H1 (cell line): ENCODE measurements around the gene BRIP1. TPM values are rescaled to one million over a fixed set of nuclear protein-coding genes. Genes with fewer than 3 reads are reported as not detected.
A peak's percentile ranks its signal among the peaks of the same experiment; 100 is the strongest.

Source experiments
- CTCF ChIA-PET: fragments of 300-600 bp; sonication (Branson Sonifier 250); formaldehyde crosslinking; loops from one replicate; lab custom pipeline; 2021; ENCODE audit not compliant: partially characterized antibody; lab: Charles Lee
- POLR2A ChIA-PET: fragments of 300-600 bp; sonication (Branson Sonifier 250); formaldehyde crosslinking; loops from one replicate; lab custom pipeline; 2021; ENCODE audit warnings: inconsistent platforms; ENCODE audit not compliant: partially characterized antibody; lab: Charles Lee
- DNase-seq, 2 experiments: peaks; one replicate each; pipeline versions ENCODE4 v3.0.0 to v3.0.0-alpha.2; 2010 to 2022; ENCODE audit warnings: low spot score in 2 of 2, low read depth in 1 of 2, mixed read lengths in 1 of 2
- FAIRE-seq: peaks from 2 replicates; lab custom pipeline; 2011; peaks lifted over from hg19 to GRCh38; lab: Jason Lieb, UNC
- H2AFZ ChIP-seq: 2 replicates; pipeline ENCODE4 v1.8.1; 2012; ENCODE audit warnings: low read length, inconsistent platforms
- H2AK5ac ChIP-seq: 2 replicates; pipeline ENCODE4 v1.6.1; 2013; ENCODE audit warnings: low read depth, low read length
- H2BK120ac ChIP-seq: replicated peaks from 2 replicates; pipeline ENCODE3; 2013; ENCODE audit warnings: low read depth, low read length, inconsistent platforms
- H2BK12ac ChIP-seq: 2 replicates; pipeline ENCODE4 v1.6.1; 2013; ENCODE audit warnings: low read depth, low read length
- H2BK15ac ChIP-seq: 2 replicates; pipeline ENCODE4 v1.6.1; 2013; ENCODE audit warnings: low read length
- H2BK20ac ChIP-seq: 2 replicates; pipeline ENCODE4 v1.6.1; 2013; ENCODE audit warnings: low read length
- H2BK5ac ChIP-seq: 2 replicates; pipeline ENCODE4 v1.6.1; 2013; ENCODE audit warnings: low read depth, low read length
- H3K14ac ChIP-seq: 2 replicates; pipeline ENCODE4 v1.6.1; 2013; ENCODE audit warnings: inconsistent platforms; ENCODE audit not compliant: insufficient read length
- H3K18ac ChIP-seq: 2 replicates; pipeline ENCODE4 v1.6.1; 2013; ENCODE audit warnings: low read length; ENCODE audit errors: extremely low read depth
- H3K23ac ChIP-seq: 2 replicates; pipeline ENCODE4 v1.6.1; 2013; ENCODE audit warnings: inconsistent platforms; ENCODE audit not compliant: insufficient read length
- H3K23me2 ChIP-seq: 2 replicates; pipeline ENCODE4 v1.6.1; 2013; ENCODE audit warnings: low read depth, low read length
- H3K27ac ChIP-seq: 2 replicates; pipeline ENCODE4 v1.6.1; 2011; ENCODE audit warnings: low read depth, low read length, inconsistent platforms
- H3K27me3 ChIP-seq, 4 experiments: replicated peaks in 1 of 4; 1 replicate in 1 of 4; 2 replicates in 3 of 4; pipeline versions ENCODE4 v1.6.1 to v1.8.1; 2011 to 2013; ENCODE audit warnings: low read length in 3 of 4, mild to moderate bottlenecking in 3 of 4, inconsistent platforms in 2 of 4, mixed read lengths in 2 of 4, moderate library complexity in 1 of 4; ENCODE audit not compliant: control insufficient read depth in 3 of 4, insufficient read depth in 3 of 4; ENCODE audit errors: extremely low read depth in 1 of 4
- H3K36me3 ChIP-seq, 4 experiments: 2 replicates each; pipeline versions ENCODE4 v1.6.1 to v1.8.1; 2011 to 2013; ENCODE audit warnings: mild to moderate bottlenecking in 4 of 4, low read length in 3 of 4, moderate library complexity in 2 of 4, control low read depth in 1 of 4, inconsistent platforms in 1 of 4; ENCODE audit not compliant: insufficient read depth in 4 of 4, control insufficient read depth in 2 of 4
- H3K4ac ChIP-seq: replicated peaks from 2 replicates; pipeline ENCODE3; 2013; ENCODE audit warnings: low read length, low read depth, mixed read lengths, inconsistent platforms; ENCODE audit not compliant: insufficient read length
- H3K4me1 ChIP-seq, 4 experiments: replicated peaks in 1 of 4; 1 replicate in 1 of 4; 2 replicates in 3 of 4; pipeline versions ENCODE4 v1.6.1 to v1.8.1; 2011 to 2013; ENCODE audit warnings: low read length in 3 of 4, inconsistent platforms in 2 of 4, mixed read lengths in 1 of 4; ENCODE audit not compliant: insufficient read depth in 4 of 4, control insufficient read depth in 3 of 4
- H3K4me2 ChIP-seq, 2 experiments: 2 replicates each; pipeline versions ENCODE4 v1.6.1 to v1.8.1; 2011 to 2013; ENCODE audit warnings: low read depth in 2 of 2, low read length in 2 of 2, control low read depth in 1 of 2, inconsistent platforms in 1 of 2, mild to moderate bottlenecking in 1 of 2; ENCODE audit not compliant: insufficient read depth in 1 of 2
- H3K4me3 ChIP-seq, 4 experiments: fragments of 200-600, 300-600 bp in 1 of 4; sonication (generic), shearing (Covaris generic), sonication (Bioruptor Twin) in 1 of 4; 2 replicates each; pipeline versions ENCODE4 v1.5.1 to v1.8.1; 2011 to 2016; ENCODE audit warnings: low read length in 4 of 4, low read depth in 3 of 4, control low read depth in 2 of 4, inconsistent platforms in 2 of 4, mild to moderate bottlenecking in 2 of 4, mixed read lengths in 1 of 4, moderate library complexity in 1 of 4; ENCODE audit not compliant: insufficient read depth in 2 of 4; ENCODE audit errors: extremely low read depth in 1 of 4
- H3K56ac ChIP-seq: replicated peaks from 2 replicates; pipeline ENCODE3; 2013; ENCODE audit warnings: low read depth, mild to moderate bottlenecking, mixed read lengths, low read length, inconsistent platforms; ENCODE audit not compliant: insufficient read length
- H3K79me1 ChIP-seq: 2 replicates; pipeline ENCODE4 v1.6.1; 2013; ENCODE audit warnings: low read depth, low read length, control low read depth
- H3K79me2 ChIP-seq, 2 experiments: 2 replicates each; pipeline versions ENCODE4 v1.6.1 to v1.8.1; 2012 to 2013; ENCODE audit warnings: low read length in 2 of 2, mild to moderate bottlenecking in 2 of 2, inconsistent platforms in 1 of 2; ENCODE audit not compliant: insufficient read depth in 2 of 2, control insufficient read depth in 1 of 2
- H3K9ac ChIP-seq, 4 experiments: replicated peaks in 1 of 4; 1 replicate in 1 of 4; 2 replicates in 3 of 4; pipeline versions ENCODE4 v1.6.1 to v1.8.1; 2011 to 2013; ENCODE audit warnings: low read depth in 3 of 4, low read length in 3 of 4, control low read depth in 2 of 4, mild to moderate bottlenecking in 2 of 4, moderate library complexity in 2 of 4, inconsistent platforms in 1 of 4; ENCODE audit errors: extremely low read depth in 1 of 4
- H3K9me3 ChIP-seq, 2 experiments: 2 replicates each; pipeline versions ENCODE4 v1.6.1 to v1.8.1; 2012 to 2013; ENCODE audit warnings: mild to moderate bottlenecking in 2 of 2, moderate library complexity in 2 of 2, control low read depth in 1 of 2, inconsistent platforms in 1 of 2, low read depth in 1 of 2, low read length in 1 of 2, mixed read lengths in 1 of 2; ENCODE audit not compliant: insufficient read depth in 2 of 2
- H4K20me1 ChIP-seq, 2 experiments: replicated peaks in 1 of 2; 2 replicates each; pipeline versions ENCODE3 to v1.8.1; 2011 to 2013; ENCODE audit warnings: inconsistent platforms in 2 of 2, low read length in 2 of 2, mild to moderate bottlenecking in 1 of 2; ENCODE audit not compliant: insufficient read depth in 2 of 2, control insufficient read depth in 1 of 2
- H4K5ac ChIP-seq: 2 replicates; pipeline ENCODE4 v1.6.1; 2013; ENCODE audit warnings: low read length, low read depth, mixed read lengths, inconsistent platforms; ENCODE audit not compliant: insufficient read length
- H4K8ac ChIP-seq: 2 replicates; pipeline ENCODE4 v1.8.0; 2013; ENCODE audit warnings: mild to moderate bottlenecking, moderate library complexity, low read length, inconsistent platforms; ENCODE audit not compliant: insufficient read depth; ENCODE audit errors: extremely low read depth
- H4K91ac ChIP-seq: replicated peaks from 2 replicates; pipeline ENCODE3; 2013; ENCODE audit warnings: low read length, mixed read lengths, inconsistent platforms; ENCODE audit not compliant: insufficient read length
- BCL11A ChIP-seq, 2 experiments: IDR thresholded peaks; one replicate each; pipeline ENCODE4 v1.6.1; 2011; ENCODE audit warnings: low read depth in 2 of 2, low read length in 2 of 2, mild to moderate bottlenecking in 2 of 2
- BRCA1 ChIP-seq: IDR thresholded peaks from 2 replicates; pipeline ENCODE4 v1.6.1; 2012; ENCODE audit warnings: low read depth, low read length, improper control_type of control experiment
- CHD2 ChIP-seq: IDR thresholded peaks from 2 replicates; pipeline ENCODE4 v1.6.1; 2012; ENCODE audit warnings: low read length, improper control_type of control experiment
- EP300 ChIP-seq, 2 experiments: IDR thresholded peaks; 1 replicate in 1 of 2; 2 replicates in 1 of 2; pipeline ENCODE4 v1.6.1; 2011 to 2012; ENCODE audit warnings: low read depth in 2 of 2, low read length in 2 of 2, mild to moderate bottlenecking in 2 of 2, borderline replicate concordance in 1 of 2, inconsistent platforms in 1 of 2, moderate library complexity in 1 of 2
- GTF2F1 ChIP-seq: IDR thresholded peaks from 2 replicates; pipeline ENCODE4 v1.6.1; 2012; ENCODE audit warnings: low read depth, low read length, improper control_type of control experiment, borderline replicate concordance
- RFX5 ChIP-seq: IDR thresholded peaks from 2 replicates; pipeline ENCODE4 v1.6.1; 2011; ENCODE audit warnings: low read depth, low read length, improper control_type of control experiment, borderline replicate concordance
- RXRA ChIP-seq: IDR thresholded peaks from 2 replicates; pipeline ENCODE4 v1.6.1; 2011; ENCODE audit warnings: low read depth, mild to moderate bottlenecking, low read length, moderate library complexity; ENCODE audit not compliant: insufficient read depth
- SAP30 ChIP-seq: fragments of 300-600 bp; sonication (generic); IDR thresholded peaks from 2 replicates; pipeline ENCODE4 v1.7.1; 2012; ENCODE audit warnings: low read length, moderate library complexity, mild to moderate bottlenecking, inconsistent platforms; ENCODE audit not compliant: insufficient read depth, insufficient replicate concordance
- SIRT6 ChIP-seq: IDR thresholded peaks from one replicate; pipeline ENCODE4 v1.7.1; 2012; ENCODE audit warnings: low read length, inconsistent platforms
- SP2 ChIP-seq: IDR thresholded peaks from 2 replicates; pipeline ENCODE4 v1.6.1; 2012; ENCODE audit warnings: mild to moderate bottlenecking, low read length, inconsistent platforms
- SRF ChIP-seq: IDR thresholded peaks from 2 replicates; pipeline ENCODE4 v1.6.1; 2011; ENCODE audit warnings: mild to moderate bottlenecking, low read depth, low read length, moderate library complexity
- TCF12 ChIP-seq: IDR thresholded peaks from 2 replicates; pipeline ENCODE4 v1.6.1; 2011; ENCODE audit warnings: low read depth, mild to moderate bottlenecking, low read length
- WGBS, 2 experiments: shearing (Covaris generic) in 1 of 2; methylation state at CpG; one replicate each; pipeline versions ENCODE4 v1.1.6 to v1.1.7; 2013 to 2015; ENCODE audit warnings: low lambda C conversion rate in 2 of 2, mixed read lengths in 2 of 2, inconsistent platforms in 1 of 2, low coverage in 1 of 2, missing lambda C conversion rate in 1 of 2; ENCODE audit not compliant: insufficient replicate concordance in 2 of 2, insufficient coverage in 1 of 2, insufficient read length in 1 of 2; ENCODE audit errors: extremely low coverage in 1 of 2, missing lambda C conversion rate in 1 of 2; 5-methylcytosine and 5-hydroxymethylcytosine counted together
- polyA plus RNA-seq, 7 experiments: library from polyadenylated mRNA; depleted of rRNA in 3 of 7; stranded (reverse) in 5 of 7; unstranded in 2 of 7; fragments of >200 nt in 5 of 7; fragments of 200-250 nt in 2 of 7; gene quantifications; 1 replicate in 5 of 7; 2 replicates in 1 of 7; 4 replicates in 1 of 7; pipeline versions ENCODE4 v1.2.1 to v1.2.3, GENCODE V29; 2011 to 2013; ENCODE audit warnings: missing spikeins in 2 of 7, mixed read lengths in 2 of 7
- total RNA-seq: library from RNA; stranded (reverse); fragmentation: NEBNext Ultra II Directional; extraction: Animal tissue kit (Norgen Biotek cat#: 25700); gene quantifications from 2 replicates; pipeline ENCODE4 v1.2.1, GENCODE V29; 2021
- TF ChIP-seq, protein P1 (sequence below): IDR thresholded peaks from 2 replicates; pipeline ENCODE4 v1.6.1; 2011; ENCODE audit warnings: low read depth, mild to moderate bottlenecking, low read length; ENCODE audit not compliant: insufficient read depth

BRIP1 gene
- total and polyA plus RNA-seq, 2 of the 8 experiments (the other 6 are each of a cell fraction or from before 2014, with no cell fraction given), result 5.8 to 19.2 TPM

DNA sequence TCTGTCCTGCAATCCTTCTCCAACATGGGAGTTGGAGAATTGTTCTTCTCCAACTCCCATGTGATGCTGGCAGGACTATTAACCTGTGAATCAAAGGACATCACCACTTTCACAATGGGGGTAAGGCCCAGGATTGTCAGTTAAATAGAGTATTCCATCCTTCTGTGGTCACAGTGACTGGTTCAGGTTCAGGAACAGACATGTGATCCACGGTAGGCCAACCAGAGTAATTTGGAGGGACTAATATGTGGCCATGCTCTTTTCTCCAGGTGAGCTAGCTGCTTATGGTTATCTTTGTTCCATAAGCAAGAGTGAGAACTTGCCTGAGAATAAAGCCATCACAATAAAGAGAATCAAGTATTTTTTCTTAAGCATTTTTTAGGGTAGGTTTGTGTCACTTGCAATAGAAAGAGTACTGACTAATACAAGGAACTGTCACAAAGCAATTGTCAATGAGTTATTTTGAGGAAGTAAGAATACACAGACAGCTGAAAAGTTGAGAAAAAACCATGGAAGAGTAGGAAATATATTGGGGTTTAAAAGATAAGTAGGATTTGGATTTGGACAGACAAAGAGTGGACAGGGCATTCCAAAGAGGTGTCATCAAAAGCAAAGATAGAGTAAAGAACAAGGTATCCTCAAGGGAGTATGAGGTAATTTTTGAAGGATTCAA is 63.4 kb downstream of the BRIP1 start:
- H3K4me2 ChIP-seq, result no peak overlapping the region
- H2BK5ac ChIP-seq, result no peak overlapping the region
- no peaks in the 10 kb centered on the region for H3K79me1 ChIP-seq
- H3K79me2 ChIP-seq, result no peaks in the 10 kb centered on the region
- H3K23me2 ChIP-seq, result no peaks in the 10 kb centered on the region
- H3K4me1 ChIP-seq, result no peaks in the 10 kb centered on the region
- no peak overlapping the region for H2BK120ac ChIP-seq
- WGBS, 2 experiments, result 95% methylated on average over 1 of the region's 1 CpG; no CpG with 5 or more reads in 1 of the 2 experiments
- H3K18ac ChIP-seq, result no peak overlapping the region
- H4K20me1 ChIP-seq, result no peaks in the 10 kb centered on the region
- H2AFZ ChIP-seq, result no peak overlapping the region
- no peak for FAIRE-seq
- H3K9me3 ChIP-seq, result no peaks in the 10 kb centered on the region
- peak overlapping the region in 1 of 4 experiments; percentile 34; a peak in 1 of 7 replicates for H3K9ac ChIP-seq
- H4K5ac ChIP-seq, result no peak overlapping the region
- no peak overlapping the region for H3K4ac ChIP-seq
- H2AK5ac ChIP-seq, result no peak overlapping the region
- no peak overlapping the region for H3K4me3 ChIP-seq
- no peak overlapping the region for H3K23ac ChIP-seq
- H2BK20ac ChIP-seq, result no peak overlapping the region
- no peak overlapping the region for H3K14ac ChIP-seq
- no peak overlapping the region for H4K91ac ChIP-seq
- H3K56ac ChIP-seq, result no peak overlapping the region
- H2BK15ac ChIP-seq, result no peak overlapping the region
- H3K27ac ChIP-seq, result no peak overlapping the region
- H2BK12ac ChIP-seq, result no peak overlapping the region
- H3K27me3 ChIP-seq, result no peaks in the 10 kb centered on the region
- H3K36me3 ChIP-seq, result peaks cover 0 to 14% (median 0%) of the 10 kb centered on the region in 4 experiments; a peak in 3 of 8 replicates
- CTCF ChIA-PET, result no interaction called here
- POLR2A ChIA-PET, result no interaction called here
- DNase-seq, result no peak
- TF ChIP-seq BRCA1 (no peak), EP300 (IDR thresholded peaks at IDR 0.05; ENCODE audit: borderline replicate concordance in 1 of 2, low read depth in 2 of 2, low read length in 2 of 2) (no peak), SRF (no peak), SIRT6 (no peak), RXRA (no peak), SAP30 (no peak), RFX5 (no peak), BCL11A (IDR thresholded peaks at IDR 0.05; ENCODE audit: low read depth in 2 of 2, low read length in 2 of 2) (no peak), CHD2 (no peak), TCF12 (no peak), GTF2F1 (no peak), SP2 (no peak)
- TF ChIP-seq, protein P1, sequence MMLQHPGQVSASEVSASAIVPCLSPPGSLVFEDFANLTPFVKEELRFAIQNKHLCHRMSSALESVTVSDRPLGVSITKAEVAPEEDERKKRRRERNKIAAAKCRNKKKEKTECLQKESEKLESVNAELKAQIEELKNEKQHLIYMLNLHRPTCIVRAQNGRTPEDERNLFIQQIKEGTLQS, result no peak
- H4K8ac ChIP-seq, result no peak overlapping the region
